Ovary (tissue), 9 donors: ENCODE results near the gene ZNF184. TPM values are rescaled to one million over a fixed set of nuclear protein-coding genes. Genes with fewer than 3 reads are reported as not detected.

Experiments
- DNase-seq, 5 donors: peaks; one replicate each; pipeline ENCODE4 v3.0.0-alpha.2; 2019 to 2020
- H3K27ac ChIP-seq, 2 donors: fragments of 200-600 bp; one replicate each; pipeline versions ENCODE4 v1.5.1 to v1.8.0; 2019 to 2022
- H3K27me3 ChIP-seq: fragments of 200-600 bp; one replicate; pipeline ENCODE4 v1.8.0; 2022
- H3K36me3 ChIP-seq: fragments of 200-600 bp; sonication (generic); one replicate; pipeline ENCODE4 v1.5.1; 2019
- H3K4me1 ChIP-seq: one replicate; pipeline ENCODE4 v1.8.1; 2013; ENCODE audit warnings: mild to moderate bottlenecking, moderate library complexity; ENCODE audit not compliant: insufficient read depth
- H3K4me3 ChIP-seq: fragments of 200-600 bp; sonication (generic); one replicate; pipeline ENCODE4 v1.5.1; 2017
- H3K9me3 ChIP-seq, 2 donors: fragments of 200-600 bp in 1 of 2; sonication (generic) in 1 of 2; one replicate each; pipeline versions ENCODE4 v1.5.1 to v1.8.1; 2013 to 2019; ENCODE audit warnings: mild to moderate bottlenecking in 1 of 2, moderate library complexity in 1 of 2
- CTCF ChIP-seq, 3 donors: fragments of 450-650 bp in 2 of 3; fragments of 200-600 bp in 1 of 3; IDR thresholded peaks; one replicate each; pipeline versions ENCODE4 v1.5.1 to v1.8.0; 2016 to 2022; ENCODE audit warnings: antibody characterized with exemption in 3 of 3, mild to moderate bottlenecking in 1 of 3
- EP300 ChIP-seq: sonication (generic); formaldehyde crosslinking; IDR thresholded peaks from one replicate; pipeline ENCODE4 v1.6.1; 2017; ENCODE audit warnings: antibody characterized with exemption
- POLR2A ChIP-seq: fragments of 450-650 bp; IDR thresholded peaks from one replicate; pipeline ENCODE4 v1.6.1; 2017; ENCODE audit warnings: antibody characterized with exemption, mild to moderate bottlenecking, moderate library complexity
- WGBS, 3 donors: extraction: QIAGEN DNeasy Blood & Tissue Kit in 1 of 3; methylation state at CpG; one replicate each; pipeline versions ENCODE4 v1.1.5 to v1.1.7; 2013 to 2017; 5-methylcytosine and 5-hydroxymethylcytosine counted together
- intact Hi-C, 4 donors: fragments of 100-400 bp; cut with DNase I; formaldehyde crosslinking; loops; one replicate each; pipeline versions ENCODE4 v1.11.0 to v1.15.1; 2022 to 2023
- polyA plus RNA-seq, 2 donors: library from polyadenylated mRNA; stranded (reverse); fragments of 200-250 nt in 1 of 2; fragments of 350-450 nt in 1 of 2; fragmentation: Illumina TruSeq in 1 of 2; extraction: RNeasy Lipid Tissue Mini Kit (QIAGEN cat#74804) in 1 of 2; gene quantifications; one replicate each; pipeline ENCODE4 v1.2.3, GENCODE V29; 2013 to 2014
- total RNA-seq, 7 donors: library from RNA; depleted of rRNA in 2 of 7; stranded (reverse); fragments of >200 nt in 2 of 7; fragmentation: NEBNext Ultra II Directional in 3 of 7; extraction: Animal tissue kit (Norgen Biotek cat#: 25700) in 3 of 7; gene quantifications; one replicate each; pipeline versions ENCODE4 v1.1.0 to v1.2.4, GENCODE V29; 2016 to 2023
- donor health status: DM: no; HTN: no; CAD: no; lungs with moderate emphysema.
- donor health status: DM: no; HTN: no; CAD: no.
- donor health status: Bipolar disorder and iron deficiency.
- donor health status: DM: yes; HTN: yes; CAD: no.
- donor health status: DM: no; HTN: no; CAD: no.
- donor health status: DM: yes; HTN: yes; CAD: no.

Gene ZNF184
- total and polyA plus RNA-seq, 9 donors = 4.4 to 11.5 (median 7.9) TPM

GRCh38 chr6:27451660-27452390 lies 21.1 kb downstream of the ZNF184 start:
- no peaks in the 10 kb centered on the region for H3K27me3 ChIP-seq
- no peak for DNase-seq
- no peak overlapping the region for H3K4me3 ChIP-seq
- no peak overlapping the region for H3K27ac ChIP-seq
- WGBS, 3 donors = 96 to 98% (median 97%) methylated on average over 9 of the region's 9 CpGs
- peaks cover 4% of the 10 kb centered on the region for H3K36me3 ChIP-seq
- peaks cover 0 to 36% of the 10 kb centered on the region in 2 donors for H3K9me3 ChIP-seq
- TF ChIP-seq CTCF (IDR thresholded peaks at IDR 0.05) (no peak), EP300 (no peak), POLR2A (no peak)
- H3K4me1 ChIP-seq = no peaks in the 10 kb centered on the region
- intact Hi-C loops = no loop called here

GRCh38 chr6:27448456-27448855 lies 24.4 kb downstream of the ZNF184 start:
- 92 to 100% (median 97%) methylated on average over 1 of the region's 1 CpG for WGBS, 3 donors
- Histone ChIP-seq H3K27me3 (no peaks in the 10 kb centered on the region), H3K9me3 (peaks cover 0 to 28% of the 10 kb centered on the region in 2 donors), H3K36me3 (no peaks in the 10 kb centered on the region), H3K4me1 (no peaks in the 10 kb centered on the region), H3K4me3 (no peak overlapping the region), H3K27ac (no peak overlapping the region)
- intact Hi-C loops = no loop called here
- TF ChIP-seq CTCF (IDR thresholded peaks at IDR 0.05) (no peak), POLR2A (no peak), EP300 (no peak)
- DNase-seq = no peak

- Histone ChIP-seq H3K36me3 (no peaks in the 10 kb centered on the region), H3K27me3 (no peaks in the 10 kb centered on the region), H3K4me1 (no peaks in the 10 kb centered on the region), H3K9me3 (peaks cover 0 to 5% of the 10 kb centered on the region in 2 donors), H3K27ac (no peak overlapping the region), H3K4me3 (no peak overlapping the region)
- no peak for DNase-seq
- WGBS, 3 donors = 82 to 88% (median 87%) methylated on average over 1 of the region's 1 CpG
- intact Hi-C loops = no loop called here
- TF ChIP-seq POLR2A (no peak), CTCF (IDR thresholded peaks at IDR 0.05) (no peak), EP300 (no peak)
These were observed 30.0 kb downstream of the ZNF184 start for GRCh38 chr6:27442932-27443331.

GRCh38 chr6:27441001-27441400 lies 31.9 kb downstream of the ZNF184 start:
- 95 to 98% (median 97%) methylated on average over 3 of the region's 3 CpGs for WGBS, 3 donors
- Histone ChIP-seq H3K27ac (no peak overlapping the region), H3K4me3 (no peak overlapping the region), H3K36me3 (no peaks in the 10 kb centered on the region), H3K4me1 (no peaks in the 10 kb centered on the region), H3K27me3 (no peaks in the 10 kb centered on the region), H3K9me3 (no peaks in the 10 kb centered on the region)
- intact Hi-C loops = no loop called here
- DNase-seq = no peak
- TF ChIP-seq POLR2A = no peak
- TF ChIP-seq EP300 = no peak
- TF ChIP-seq CTCF (IDR thresholded peaks at IDR 0.05) = no peak
